ENCODE measurements around the gene APOM. TPM values are rescaled to one million over a fixed set of nuclear protein-coding genes. Genes with fewer than 3 reads are reported as not detected.

Gene APOM
- total and polyA plus RNA-seq, 3 donors from 2014 or later, result 7.5 to 27.9 (median 9.8) TPM

DNA sequence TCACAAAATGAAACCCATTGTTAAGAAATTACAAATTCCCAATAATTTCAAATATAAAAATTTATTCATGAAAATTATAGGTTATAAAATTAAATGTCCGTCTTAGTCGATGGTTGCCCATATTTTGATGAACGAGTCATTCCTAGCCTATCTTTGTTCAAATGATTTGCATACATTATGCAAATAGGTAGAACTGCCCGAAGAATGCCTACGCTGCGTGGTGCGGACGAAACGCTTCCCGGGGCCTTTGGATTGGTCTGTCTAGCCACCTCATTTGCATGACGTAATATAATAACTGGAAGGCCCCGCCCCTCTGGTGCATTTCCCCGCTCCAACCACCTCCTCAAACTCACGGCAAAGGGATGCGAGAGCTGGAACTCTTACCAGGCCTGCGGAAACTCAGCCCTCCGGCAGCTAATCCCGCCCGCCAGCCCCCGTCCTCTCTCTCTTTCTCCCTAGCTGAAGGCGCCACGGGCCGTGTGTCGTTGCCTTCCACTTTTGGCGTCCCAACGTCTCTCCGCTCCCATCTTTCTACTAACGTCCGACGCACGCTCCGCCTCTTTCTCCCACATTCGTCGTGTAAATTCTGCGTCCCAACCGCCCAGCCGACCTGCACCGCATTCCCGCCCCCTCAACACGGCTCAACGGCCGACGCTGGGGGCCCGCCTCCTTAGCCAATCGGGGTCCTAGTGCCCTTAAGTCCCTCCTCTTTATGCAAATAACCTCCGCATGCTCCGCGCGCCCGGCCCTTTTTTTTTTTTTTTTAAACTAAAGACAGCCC is 35.7 kb upstream of the APOM start:
- H3K4me1 ChIP-seq, result peaks cover 15% of the 10 kb centered on the region
- H3K9me3 ChIP-seq, result no peaks in the 10 kb centered on the region
- intact Hi-C loops (cut with DNase I; ENCODE audit: low total_unique reads), result no loop called here
- peak; percentile 82 for TF ChIP-seq POLR2A (IDR thresholded peaks at IDR 0.05)
- TF ChIP-seq, protein P1, sequence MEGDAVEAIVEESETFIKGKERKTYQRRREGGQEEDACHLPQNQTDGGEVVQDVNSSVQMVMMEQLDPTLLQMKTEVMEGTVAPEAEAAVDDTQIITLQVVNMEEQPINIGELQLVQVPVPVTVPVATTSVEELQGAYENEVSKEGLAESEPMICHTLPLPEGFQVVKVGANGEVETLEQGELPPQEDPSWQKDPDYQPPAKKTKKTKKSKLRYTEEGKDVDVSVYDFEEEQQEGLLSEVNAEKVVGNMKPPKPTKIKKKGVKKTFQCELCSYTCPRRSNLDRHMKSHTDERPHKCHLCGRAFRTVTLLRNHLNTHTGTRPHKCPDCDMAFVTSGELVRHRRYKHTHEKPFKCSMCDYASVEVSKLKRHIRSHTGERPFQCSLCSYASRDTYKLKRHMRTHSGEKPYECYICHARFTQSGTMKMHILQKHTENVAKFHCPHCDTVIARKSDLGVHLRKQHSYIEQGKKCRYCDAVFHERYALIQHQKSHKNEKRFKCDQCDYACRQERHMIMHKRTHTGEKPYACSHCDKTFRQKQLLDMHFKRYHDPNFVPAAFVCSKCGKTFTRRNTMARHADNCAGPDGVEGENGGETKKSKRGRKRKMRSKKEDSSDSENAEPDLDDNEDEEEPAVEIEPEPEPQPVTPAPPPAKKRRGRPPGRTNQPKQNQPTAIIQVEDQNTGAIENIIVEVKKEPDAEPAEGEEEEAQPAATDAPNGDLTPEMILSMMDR (IDR thresholded peaks at IDR 0.05), result peak in 2 of 3 experiments; percentile 19 to 25
- H3K4me3 ChIP-seq, result peak overlapping the region; percentile 61 to 85
- no peaks in the 10 kb centered on the region for H3K27me3 ChIP-seq
- peak overlapping the region; percentile 91 to 99 for H3K27ac ChIP-seq
- WGBS, 2 donors, result 0 to 1% methylated on average over 50 of the region's 50 CpGs
- no peaks in the 10 kb centered on the region for H3K36me3 ChIP-seq (ENCODE audit: low read depth, missing control alignments)
- peak; percentile 99 for DNase-seq

DNA sequence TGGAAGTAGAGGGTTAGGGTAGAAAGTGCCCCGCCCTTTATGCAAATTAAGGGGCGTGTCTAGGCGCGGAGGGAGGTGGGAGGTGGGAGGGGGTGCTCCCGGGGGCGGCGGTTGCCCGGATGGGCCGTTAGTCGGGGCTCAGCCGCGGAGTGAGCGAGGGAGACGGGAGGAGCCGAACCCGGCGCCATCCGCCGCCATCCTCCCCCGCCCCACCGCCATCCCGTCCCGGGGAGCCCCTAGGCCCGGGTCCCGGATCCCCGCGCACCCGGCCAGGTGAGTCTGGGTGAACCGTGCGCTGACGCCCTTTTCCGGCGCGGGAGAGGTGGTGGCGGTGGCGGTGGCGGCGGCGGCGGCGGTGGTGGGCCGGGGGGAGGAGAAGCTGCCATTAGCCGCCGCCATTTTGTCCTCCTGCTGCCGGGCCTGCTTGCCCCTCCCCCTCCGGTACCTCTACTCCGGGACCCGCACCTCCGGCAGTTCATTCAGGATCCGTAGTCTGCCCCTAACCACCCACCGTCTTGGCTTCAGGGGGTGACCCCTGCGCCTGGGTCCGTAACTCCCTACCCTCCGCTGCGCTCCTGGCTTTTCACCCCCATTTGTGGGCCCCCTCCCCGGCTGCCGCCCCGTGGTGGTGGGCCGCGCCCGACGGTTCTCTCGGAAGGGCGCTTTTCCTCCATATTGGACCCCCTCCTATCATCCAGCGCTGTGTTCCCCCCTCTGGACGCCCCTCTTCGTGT is 34.9 kb upstream of the APOM start, which contains the start of gene PRRC2A:
Gene PRRC2A, plus strand, starts transcription at position 130 of the 734 bp plus-strand sequence. CDS start 2,075 bp downstream, outside the sequence.
- Histone ChIP-seq H3K27me3 (no peaks in the 10 kb centered on the region), H3K36me3 (ENCODE audit: low read depth, missing control alignments) (no peaks in the 10 kb centered on the region), H3K4me3 (peak within 1 kb of the TSS; percentile 61 to 85), H3K4me1 (peaks cover 15% of the 10 kb centered on the region), H3K27ac (peak within 1 kb of the TSS; percentile 91 to 99), H3K9me3 (no peaks in the 10 kb centered on the region)
- intact Hi-C loops (cut with DNase I; ENCODE audit: low total_unique reads), result no loop called here
- DNase-seq, result peak; percentile 90
- WGBS, 2 donors, result 1% methylated on average over 29 to 52 of the region's 67 CpGs
- peak; percentile 30 for TF ChIP-seq POLR2A (IDR thresholded peaks at IDR 0.05)
- TF ChIP-seq, protein P1 (IDR thresholded peaks at IDR 0.05), result no peak

DNA sequence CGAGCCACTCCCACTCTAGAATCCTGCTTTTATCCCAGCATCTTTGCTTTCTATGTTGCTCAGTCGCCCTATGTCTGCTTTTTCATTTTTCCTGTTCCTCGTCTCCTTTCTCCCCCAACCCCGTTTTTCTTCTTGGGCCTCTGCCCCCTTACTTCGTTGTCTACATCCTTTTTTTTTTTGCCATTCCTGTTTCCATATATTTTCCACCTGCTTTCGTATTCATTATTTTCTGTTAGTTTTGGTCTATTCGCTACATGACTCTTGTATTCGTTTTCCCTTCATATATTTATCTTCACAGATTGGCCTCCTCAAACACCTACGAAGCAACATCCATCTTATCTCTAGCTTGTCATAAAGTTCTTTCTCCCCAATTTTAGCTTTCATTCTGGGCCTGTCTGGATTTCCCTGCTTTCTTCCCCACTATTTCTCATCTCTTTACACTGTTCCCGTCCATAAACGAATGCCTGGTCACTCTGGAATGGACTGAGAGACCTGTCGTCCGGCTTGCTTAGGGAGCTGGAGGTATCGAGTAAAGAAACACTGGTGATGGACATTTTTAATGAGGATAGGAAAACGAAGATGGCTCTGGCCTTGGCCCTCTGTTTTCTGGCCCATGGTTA is 34.3 kb upstream of the APOM start:
- no peaks in the 10 kb centered on the region for H3K27me3 ChIP-seq
- no peaks in the 10 kb centered on the region for H3K36me3 ChIP-seq (ENCODE audit: low read depth, missing control alignments)
- H3K4me1 ChIP-seq, result peaks cover 15% of the 10 kb centered on the region
- intact Hi-C loops (cut with DNase I; ENCODE audit: low total_unique reads), result no loop called here
- TF ChIP-seq, protein P1 (IDR thresholded peaks at IDR 0.05), result no peak
- TF ChIP-seq POLR2A (IDR thresholded peaks at IDR 0.05), result no peak
- H3K27ac ChIP-seq, result peak overlapping the region; percentile 91 to 99
- no peak for DNase-seq
- H3K9me3 ChIP-seq, result no peaks in the 10 kb centered on the region
- WGBS, 2 donors, result 3 to 4% methylated on average over 15 of the region's 15 CpGs
- peak overlapping the region; percentile 61 to 85 for H3K4me3 ChIP-seq

DNA sequence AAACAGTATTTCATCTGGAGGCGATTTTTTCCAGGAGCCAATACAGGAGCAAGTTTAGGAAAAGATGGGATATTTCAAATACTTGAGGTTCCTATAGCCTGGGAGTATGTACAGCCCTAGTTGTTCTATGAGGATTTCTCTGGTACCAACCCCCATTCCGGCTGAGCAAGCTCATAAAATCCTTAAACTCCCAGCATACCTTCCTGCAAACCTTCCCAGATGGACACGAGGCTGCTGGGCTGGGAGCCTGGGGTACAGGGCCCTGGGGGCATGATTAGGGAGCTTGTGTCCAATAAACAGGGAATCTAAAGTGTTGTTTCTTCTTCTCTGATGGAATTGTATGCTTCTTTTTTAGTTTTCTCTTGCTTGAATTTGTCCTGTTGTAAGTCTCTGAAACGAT is 33.7 kb upstream of the APOM start:
- intact Hi-C loops (cut with DNase I; ENCODE audit: low total_unique reads), result no loop called here
- Histone ChIP-seq H3K27me3 (no peaks in the 10 kb centered on the region), H3K9me3 (no peaks in the 10 kb centered on the region), H3K27ac (peak overlapping the region; percentile 91 to 99), H3K4me1 (peaks cover 15% of the 10 kb centered on the region), H3K4me3 (peak overlapping the region; percentile 61 to 85), H3K36me3 (ENCODE audit: low read depth, missing control alignments) (no peaks in the 10 kb centered on the region)
- WGBS, 2 donors, result 13 to 16% methylated on average over 4 of the region's 4 CpGs
- TF ChIP-seq POLR2A (IDR thresholded peaks at IDR 0.05), result no peak
- TF ChIP-seq, protein P1 (IDR thresholded peaks at IDR 0.05), result no peak
- DNase-seq, result no peak

Measured in testis (tissue), 3 donors.